GM10248 (cell line): ENCODE measurements around the gene CRNN.

Experiments
- CTCF ChIA-PET: fragments of 300-600 bp; sonication (Branson Sonifier 250); formaldehyde crosslinking; extraction: SDS; loops from one replicate; lab custom pipeline; 2021; ENCODE audit warnings: antibody characterized with exemption; lab: Yijun Ruan, JAX
- POLR2A ChIA-PET: fragments of 350-650 bp; sonication (Branson Sonifier 250); formaldehyde crosslinking; extraction: SDS; loops from one replicate; lab custom pipeline; 2020; ENCODE audit warnings: antibody characterized with exemption; lab: Yijun Ruan, JAX
- DNase-seq: peaks from one replicate; pipeline ENCODE4 v3.0.0; 2012; ENCODE audit errors: extremely low spot score
- CTCF ChIP-seq: IDR thresholded peaks from 2 replicates; pipeline ENCODE4 v1.5.1; 2012; ENCODE audit warnings: mild to moderate bottlenecking, low read depth; ENCODE audit errors: extremely low read depth, missing control alignments, control extremely low read depth

Gene CRNN

GRCh38 chr1:152436593-152437496 is 22.8 kb upstream of the CRNN start:
- CTCF ChIA-PET = interaction anchor here (1.9 to 2.5 kb wide), 2 partner anchors 22 to 248 kb away, joined by 5 to 17 read pairs; no protein-coding TSS in a partner anchor
- POLR2A ChIA-PET = no interaction called here
- DNase-seq = no peak
- TF ChIP-seq CTCF = no peak

- TF ChIP-seq CTCF = no peak
- POLR2A ChIA-PET = interaction anchor here (0.7 kb wide), 1 partner anchor 1145 kb away, joined by 3 read pairs; no protein-coding TSS in a partner anchor
Measured at GRCh38 chr1:152427458-152427857, 13.4 kb upstream of the CRNN start.

GRCh38 chr1:152426731-152427130 is 12.7 kb upstream of the CRNN start:
- no peak for TF ChIP-seq CTCF

More at GRCh38 chr1:152427458-152427857, 13.4 kb upstream of the CRNN start:
- no peak for DNase-seq
- CTCF ChIA-PET = interaction anchor here (1.2 to 2.0 kb wide), 4 partner anchors 11 to 32 kb away, joined by 3 to 7 read pairs (median 4); no protein-coding TSS in a partner anchor

GRCh38 chr1:152419917-152420316 is 5.9 kb upstream of the CRNN start:
- TF ChIP-seq CTCF = no peak

More at GRCh38 chr1:152426731-152427130, 12.7 kb upstream of the CRNN start:
- CTCF ChIA-PET = interaction anchor here (1.2 to 2.0 kb wide), 4 partner anchors 11 to 33 kb away, joined by 3 to 7 read pairs (median 4); no protein-coding TSS in a partner anchor
- POLR2A ChIA-PET = no interaction called here
- no peak for DNase-seq

GRCh38 chr1:152415454-152416227 is 1.6 kb upstream of the CRNN start:
- no peak for TF ChIP-seq CTCF
- CTCF ChIA-PET = interaction anchor here (0.8 to 2.3 kb wide), 3 partner anchors 11 to 43 kb away, joined by 3 to 5 read pairs (median 3); no protein-coding TSS in a partner anchor
- POLR2A ChIA-PET = no interaction called here
- no peak for DNase-seq

More at GRCh38 chr1:152419917-152420316, 5.9 kb upstream of the CRNN start:
- CTCF ChIA-PET = interaction anchor here (1.3 kb wide), 1 partner anchor 9 kb away, joined by 4 read pairs; no protein-coding TSS in a partner anchor
- no peak for DNase-seq
- POLR2A ChIA-PET = no interaction called here

GRCh38 chr1:152412756-152413155 is 1.3 kb downstream of the CRNN start:
- no peak for TF ChIP-seq CTCF
- CTCF ChIA-PET = no interaction called here

More at GRCh38 chr1:152412756-152413155, 1.3 kb downstream of the CRNN start:
- POLR2A ChIA-PET = no interaction called here
- DNase-seq = no peak
